Brain microvascular endothelial cell (primary cell): ENCODE data around the gene OR2T27.

Experiments
- DNase-seq: peaks from one replicate; pipeline ENCODE4 v3.0.0-alpha.2; 2020
- H3K27ac ChIP-seq: fragments of 250-450 bp; sonication (Bioruptor Pico); 2 replicates; pipeline ENCODE4 v1.5.1; 2020; ENCODE audit warnings: mild to moderate bottlenecking, moderate library complexity
- H3K27me3 ChIP-seq: fragments of 250-450 bp; sonication (Bioruptor Pico); replicated peaks from 2 replicates; pipeline ENCODE4 v1.5.1; 2020; ENCODE audit warnings: mild to moderate bottlenecking
- H3K36me3 ChIP-seq: fragments of 250-450 bp; sonication (Bioruptor Pico); replicated peaks from 2 replicates; pipeline ENCODE4 v1.5.1; 2020; ENCODE audit warnings: mild to moderate bottlenecking
- H3K4me3 ChIP-seq: 2 replicates; pipeline ENCODE4 v1.5.1; 2011; ENCODE audit warnings: low read depth, mild to moderate bottlenecking, control low read depth, low read length, moderate library complexity
- CTCF ChIP-seq: IDR thresholded peaks from 2 replicates; pipeline ENCODE4 v1.5.1; 2011; ENCODE audit warnings: low read depth, mild to moderate bottlenecking, moderate library complexity, low read length, control low read depth, inconsistent platforms; ENCODE audit errors: missing control alignments
- in situ Hi-C: cut with HindIII; loops from 2 replicates; pipeline ENCODE4 v1.10.0; 2017; ENCODE audit warnings: low sequenced_read_pairs, low pct_ligation_motif_present

OR2T27 gene

GRCh38 chr1:248625166-248625565 is 30.2 kb downstream of the OR2T27 start:
- no peaks in the 10 kb centered on the region for H3K27me3 ChIP-seq
- DNase-seq: no peak
- in situ Hi-C loops: no loop called here
- no peaks in the 10 kb centered on the region for H3K36me3 ChIP-seq
- H3K4me3 ChIP-seq: no peak overlapping the region
- no peak for TF ChIP-seq CTCF
- H3K27ac ChIP-seq: no peak overlapping the region

GRCh38 chr1:248622570-248623001 is 32.7 kb downstream of the OR2T27 start:
- Histone ChIP-seq H3K4me3 (no peak overlapping the region), H3K36me3 (no peaks in the 10 kb centered on the region), H3K27ac (no peak overlapping the region), H3K27me3 (no peaks in the 10 kb centered on the region)
- no peak for DNase-seq
- TF ChIP-seq CTCF: no peak
- in situ Hi-C loops: no loop called here

GRCh38 chr1:248621770-248622169 is 33.6 kb downstream of the OR2T27 start:
- no peak for DNase-seq
- H3K36me3 ChIP-seq: no peaks in the 10 kb centered on the region
- H3K4me3 ChIP-seq: no peak overlapping the region
- TF ChIP-seq CTCF: no peak
- in situ Hi-C loops: no loop called here
- H3K27me3 ChIP-seq: no peaks in the 10 kb centered on the region
- no peak overlapping the region for H3K27ac ChIP-seq

- Histone ChIP-seq H3K4me3 (no peak overlapping the region), H3K27me3 (no peaks in the 10 kb centered on the region), H3K36me3 (no peaks in the 10 kb centered on the region), H3K27ac (no peak overlapping the region)
- TF ChIP-seq CTCF: peak; percentile 40
- in situ Hi-C loops: no loop called here
- peak; percentile 12 for DNase-seq
Observed at GRCh38 chr1:248618878-248619277, 36.5 kb downstream of the OR2T27 start.

GRCh38 chr1:248618119-248618518 is 37.2 kb downstream of the OR2T27 start:
- DNase-seq: no peak
- no peak overlapping the region for H3K27ac ChIP-seq
- no peaks in the 10 kb centered on the region for H3K36me3 ChIP-seq
- in situ Hi-C loops: no loop called here
- H3K4me3 ChIP-seq: no peak overlapping the region
- TF ChIP-seq CTCF: no peak
- H3K27me3 ChIP-seq: no peaks in the 10 kb centered on the region

- H3K27me3 ChIP-seq: no peaks in the 10 kb centered on the region
- in situ Hi-C loops: no loop called here
- no peak for DNase-seq
- no peaks in the 10 kb centered on the region for H3K36me3 ChIP-seq
- no peak overlapping the region for H3K27ac ChIP-seq
- no peak for TF ChIP-seq CTCF
- no peak overlapping the region for H3K4me3 ChIP-seq
Observed at GRCh38 chr1:248613742-248614141, 41.6 kb downstream of the OR2T27 start.
